Left renal cortex interstitium (tissue), 4 donors: Measurements from ENCODE around the gene FBXO27. TPM values are rescaled to one million over a fixed set of nuclear protein-coding genes. Genes with fewer than 3 reads are reported as not detected.
A peak's percentile ranks its signal among the peaks of the same experiment; 100 is the strongest.
"Not testable (repeated sequence)": the region's sequence is repeated elsewhere in the genome, so short reads cannot be mapped to it uniquely, and the experiment has no call there.

Experiments
- DNase-seq, 4 donors: peaks; one replicate each; pipeline ENCODE4 v3.0.0-alpha.2; 2013; ENCODE audit warnings: low read depth in 4 of 4, low spot score in 2 of 4, missing footprints in 1 of 4
- polyA plus RNA-seq, 4 donors: library from polyadenylated mRNA; unstranded; fragments of 120-200 nt; gene quantifications; one replicate each; pipeline ENCODE4 v1.2.1, GENCODE V29; 2013; ENCODE audit not compliant: insufficient read length in 4 of 4

FBXO27 gene
- polyA plus RNA-seq, 4 donors: 6.1 to 9.8 (median 7.8) TPM

GRCh38 chr19:39045506-39045905, 13.2 kb upstream of the FBXO27 start:
- DNase-seq: no peak

- peak in 1 of 4 donors; percentile 70 for DNase-seq
Observed at GRCh38 chr19:39038098-39038497, 5.7 kb upstream of the FBXO27 start.

GRCh38 chr19:39037194-39037593, 4.8 kb upstream of the FBXO27 start:
- DNase-seq: no peak

- no peak for DNase-seq
Observed at GRCh38 chr19:39036581-39036980, 4.2 kb upstream of the FBXO27 start.

GRCh38 chr19:39031368-39032062, 834 bp downstream of the FBXO27 start:
- peak in 3 of 4 donors; percentile 71 to 89 (median 79) for DNase-seq

GRCh38 chr19:39030854-39031367, 1.4 kb downstream of the FBXO27 start:
- DNase-seq: no peak

GRCh38 chr19:39024875-39025641, 7.3 kb downstream of the FBXO27 start:
- DNase-seq: no peak

GRCh38 chr19:39021063-39021462, 11.3 kb downstream of the FBXO27 start:
- DNase-seq: no peak

GRCh38 chr19:39017646-39018045, 14.7 kb downstream of the FBXO27 start:
- DNase-seq: no peak

- DNase-seq: no peak
Observed at GRCh38 chr19:39017026-39017425, 15.3 kb downstream of the FBXO27 start.

- DNase-seq: no peak
Observed at GRCh38 chr19:39014037-39014436, 18.3 kb downstream of the FBXO27 start.

GRCh38 chr19:39009001-39009400, 23.3 kb downstream of the FBXO27 start:
- DNase-seq: no peak

- no peak for DNase-seq
Observed at GRCh38 chr19:39008137-39008536, 24.2 kb downstream of the FBXO27 start.

- no peak for DNase-seq
Observed at GRCh38 chr19:39007096-39007495, 25.3 kb downstream of the FBXO27 start.

- no peak for DNase-seq
Observed at GRCh38 chr19:39004403-39004802, 27.9 kb downstream of the FBXO27 start.

GRCh38 chr19:39003796-39004195, 28.6 kb downstream of the FBXO27 start:
- no peak for DNase-seq

GRCh38 chr19:39003188-39003587, 29.2 kb downstream of the FBXO27 start:
- no peak for DNase-seq

GRCh38 chr19:39001041-39001440, 31.3 kb downstream of the FBXO27 start:
- DNase-seq: no peak

- DNase-seq: not testable (repeated sequence)
Observed at GRCh38 chr19:38997576-38997975, 34.8 kb downstream of the FBXO27 start.

GRCh38 chr19:38993271-38993670, 39.1 kb downstream of the FBXO27 start:
- no peak for DNase-seq

GRCh38 chr19:38990949-38991697, 41.2 kb downstream of the FBXO27 start:
- no peak for DNase-seq
